Activated CD4-positive, alpha-beta memory T cell treated with anti-CD3 and anti-CD28 coated beads, Interleukin-2, amount 10 ng/mL, durations not matched to agents 7 days and 5 days (primary cell): ENCODE measurements around the gene ARHGAP26. TPM values are rescaled to one million over a fixed set of nuclear protein-coding genes. Genes with fewer than 3 reads are reported as not detected.

ENCODE experiments used
- CTCF ChIA-PET: fragments of 350-600 bp; sonication (Branson Sonifier 250); formaldehyde crosslinking; loops from one replicate; lab custom pipeline; 2021; ENCODE audit warnings: antibody characterized with exemption, inconsistent platforms; lab: Charles Lee
- POLR2A ChIA-PET: fragments of 350-600 bp; sonication (Branson Sonifier 250); formaldehyde crosslinking; loops from one replicate; lab custom pipeline; 2021; ENCODE audit warnings: antibody characterized with exemption; lab: Charles Lee
- DNase-seq: peaks from one replicate; pipeline ENCODE4 v3.0.0-alpha.2; 2020
- H3K27ac Mint-ChIP-seq: one replicate; pipeline ENCODE4 v1.8.0; 2021; ENCODE audit warnings: mild to moderate bottlenecking, mixed read lengths
- H3K27me3 Mint-ChIP-seq: one replicate; pipeline ENCODE4 v1.8.0; 2021; ENCODE audit warnings: mixed read lengths
- H3K36me3 Mint-ChIP-seq: one replicate; pipeline ENCODE4 v1.8.0; 2021; ENCODE audit warnings: low read depth, mixed read lengths
- H3K4me1 Mint-ChIP-seq: one replicate; pipeline ENCODE4 v1.8.0; 2021; ENCODE audit warnings: mixed read lengths
- H3K4me3 Mint-ChIP-seq: one replicate; pipeline ENCODE4 v1.8.0; 2021; ENCODE audit warnings: mild to moderate bottlenecking, mixed read lengths
- H3K9me3 Mint-ChIP-seq: one replicate; pipeline ENCODE4 v1.8.0; 2021; ENCODE audit warnings: mixed read lengths
- total RNA-seq, 2 experiments: library from RNA; stranded (reverse); gene quantifications; one replicate each; pipeline ENCODE4 v1.2.3, GENCODE V29; 2021

ARHGAP26 gene
- total RNA-seq, 2 experiments from 2014 or later: 14.8 to 17.1 TPM

DNA sequence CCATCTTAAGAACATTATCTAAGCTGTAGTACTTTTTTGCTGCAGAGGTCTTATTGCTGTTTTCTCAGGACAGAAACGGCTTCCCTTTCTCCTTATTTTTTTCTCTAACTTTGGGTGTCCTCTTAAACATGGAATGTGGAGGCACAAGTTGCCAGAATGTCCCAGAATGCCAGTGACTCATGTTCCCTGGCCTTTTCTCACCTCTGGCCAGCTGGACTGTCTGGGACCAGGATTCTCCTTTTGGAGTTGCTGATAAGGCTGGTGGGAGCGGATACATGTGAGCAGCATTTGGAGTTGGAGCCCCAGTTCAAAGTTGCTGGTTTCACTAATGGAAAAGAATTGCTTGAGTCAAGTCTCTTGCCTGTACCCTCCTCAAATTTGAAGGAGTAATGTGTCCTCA lies 112.8 kb downstream of the ARHGAP26 start:
- CTCF ChIA-PET: interaction anchor here (1.2 to 6.3 kb wide), 9 partner anchors 9 to 228 kb away, joined by 3 to 96 read pairs (median 7); partner anchors contain the start of gene ARHGAP26
- DNase-seq: no peak
- Mint-ChIP-seq H3K27me3 (no peaks in the 10 kb centered on the region), H3K4me1 (peaks cover 23% of the 10 kb centered on the region), H3K9me3 (no peaks in the 10 kb centered on the region), H3K27ac (no peak overlapping the region), H3K36me3 (no peaks in the 10 kb centered on the region), H3K4me3 (no peak overlapping the region)
- POLR2A ChIA-PET: no interaction called here

DNA sequence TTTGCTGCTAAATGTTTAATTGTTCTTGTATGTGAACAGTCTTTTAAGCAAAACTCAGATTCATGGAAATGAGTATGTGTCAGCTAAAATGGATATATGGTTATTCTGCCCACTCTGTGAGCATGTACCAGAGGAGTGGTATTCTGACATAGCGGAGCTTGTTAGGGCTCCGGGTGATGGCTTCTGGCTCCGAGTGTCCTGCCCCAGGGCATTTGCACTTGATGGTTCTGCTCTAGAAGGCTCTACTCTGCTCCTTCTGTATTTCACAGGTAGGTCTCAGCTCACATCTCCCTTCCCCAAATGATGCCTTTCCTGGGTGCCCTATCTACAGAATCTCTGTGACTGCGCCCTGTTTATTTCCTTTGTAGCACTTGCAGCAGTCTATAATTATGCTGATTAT lies 113.3 kb downstream of the ARHGAP26 start:
- POLR2A ChIA-PET: interaction anchor here (0.6 kb wide), 1 partner anchor 9 kb away, joined by 3 read pairs; no protein-coding TSS in a partner anchor

GRCh38 chr5:142884029-142884428 lies 113.9 kb downstream of the ARHGAP26 start:
- POLR2A ChIA-PET: interaction anchor here (0.6 kb wide), 1 partner anchor 9 kb away, joined by 3 read pairs; no protein-coding TSS in a partner anchor
- no peaks in the 10 kb centered on the region for H3K27me3 Mint-ChIP-seq

More for the DNA sequence above, 113.3 kb downstream of the ARHGAP26 start:
- DNase-seq: no peak
- H3K36me3 Mint-ChIP-seq: no peaks in the 10 kb centered on the region
- H3K27ac Mint-ChIP-seq: no peak overlapping the region
- H3K4me1 Mint-ChIP-seq: peaks cover 23% of the 10 kb centered on the region
- CTCF ChIA-PET: interaction anchor here (1.3 to 6.3 kb wide), 8 partner anchors 8 to 184 kb away, joined by 3 to 96 read pairs (median 8); partner anchors contain the start of gene ARHGAP26
- H3K4me3 Mint-ChIP-seq: no peak overlapping the region
- no peaks in the 10 kb centered on the region for H3K27me3 Mint-ChIP-seq
- no peaks in the 10 kb centered on the region for H3K9me3 Mint-ChIP-seq

GRCh38 chr5:142886211-142886610 lies 116.0 kb downstream of the ARHGAP26 start:
- H3K4me1 Mint-ChIP-seq: peaks cover 19% of the 10 kb centered on the region
- no peak overlapping the region for H3K4me3 Mint-ChIP-seq
- no peak for DNase-seq
- ChIA-PET CTCF (interaction anchor here (1.0 to 7.2 kb wide), 6 partner anchors 11 to 230 kb away, joined by 3 to 60 read pairs (median 16); no protein-coding TSS in a partner anchor), POLR2A (no interaction called here)
- H3K9me3 Mint-ChIP-seq: no peaks in the 10 kb centered on the region
- H3K36me3 Mint-ChIP-seq: no peaks in the 10 kb centered on the region
- no peak overlapping the region for H3K27ac Mint-ChIP-seq
- no peaks in the 10 kb centered on the region for H3K27me3 Mint-ChIP-seq

More at GRCh38 chr5:142884029-142884428, 113.9 kb downstream of the ARHGAP26 start:
- H3K4me1 Mint-ChIP-seq: peaks cover 23% of the 10 kb centered on the region
- no peak overlapping the region for H3K27ac Mint-ChIP-seq
- no peaks in the 10 kb centered on the region for H3K9me3 Mint-ChIP-seq
- H3K36me3 Mint-ChIP-seq: no peaks in the 10 kb centered on the region
- no peak for DNase-seq
- CTCF ChIA-PET: interaction anchor here (1.3 to 6.3 kb wide), 7 partner anchors 17 to 185 kb away, joined by 3 to 96 read pairs (median 7); partner anchors contain the start of gene ARHGAP26
- no peak overlapping the region for H3K4me3 Mint-ChIP-seq

DNA sequence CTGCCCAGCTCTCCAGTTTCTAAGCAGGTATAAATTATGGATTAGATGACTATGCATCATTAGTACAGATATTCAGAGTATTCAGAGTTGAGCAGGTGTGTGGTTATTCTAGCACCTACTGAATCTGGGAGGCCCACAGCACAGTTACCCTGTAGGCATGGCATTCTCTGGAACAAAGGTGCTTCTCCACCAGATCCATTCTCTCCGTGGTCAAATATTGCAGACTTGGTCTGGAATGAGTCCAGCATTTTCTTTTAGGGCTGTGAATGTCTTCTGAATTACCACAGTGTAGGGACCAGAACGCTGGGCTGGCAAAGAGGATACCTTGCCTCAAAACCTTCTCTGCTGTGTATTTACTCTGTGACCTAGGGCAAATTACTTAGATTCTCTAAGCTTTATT lies 116.8 kb downstream of the ARHGAP26 start:
- POLR2A ChIA-PET: no interaction called here
- Mint-ChIP-seq H3K27me3 (no peaks in the 10 kb centered on the region), H3K9me3 (no peaks in the 10 kb centered on the region), H3K27ac (no peak overlapping the region), H3K36me3 (no peaks in the 10 kb centered on the region), H3K4me1 (peaks cover 19% of the 10 kb centered on the region), H3K4me3 (no peak overlapping the region)
- no peak for DNase-seq
- CTCF ChIA-PET: interaction anchor here (0.7 to 7.2 kb wide), 9 partner anchors 11 to 231 kb away, joined by 3 to 69 read pairs (median 29); no protein-coding TSS in a partner anchor

GRCh38 chr5:142888469-142889085 lies 118.4 kb downstream of the ARHGAP26 start:
- peaks cover 12% of the 10 kb centered on the region for H3K4me1 Mint-ChIP-seq
- POLR2A ChIA-PET: interaction anchor here (1.1 to 1.2 kb wide), 2 partner anchors 18 to 118 kb away, joined by 3 to 4 read pairs; no protein-coding TSS in a partner anchor
- no peak overlapping the region for H3K27ac Mint-ChIP-seq
- no peak for DNase-seq
- CTCF ChIA-PET: interaction anchor here (0.6 to 7.2 kb wide), 45 partner anchors 9 to 1081 kb away, joined by 3 to 69 read pairs (median 5); partner anchors contain the start of gene ARHGAP26
- H3K27me3 Mint-ChIP-seq: no peaks in the 10 kb centered on the region
- no peak overlapping the region for H3K4me3 Mint-ChIP-seq
- no peaks in the 10 kb centered on the region for H3K9me3 Mint-ChIP-seq
- H3K36me3 Mint-ChIP-seq: no peaks in the 10 kb centered on the region

DNA sequence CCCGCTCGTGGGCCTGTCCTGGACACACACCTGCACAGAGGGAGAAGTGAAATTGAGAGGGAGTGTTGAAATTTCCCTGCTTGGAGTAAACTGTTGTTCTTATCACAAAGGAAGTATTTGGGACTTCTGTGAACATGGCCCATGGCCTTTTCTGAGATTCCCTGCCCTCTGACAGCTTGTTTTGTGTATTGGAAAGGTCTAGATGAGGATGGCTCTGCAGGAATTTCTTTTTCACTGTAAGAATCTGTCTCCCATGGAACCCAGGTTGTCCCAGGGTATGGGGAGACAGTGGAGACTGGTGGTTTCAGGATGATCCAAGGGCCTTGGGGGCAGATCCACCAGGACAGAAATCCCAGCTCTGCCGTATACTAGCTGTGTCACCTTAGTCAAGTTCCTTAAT lies 121.8 kb downstream of the ARHGAP26 start:
- ChIA-PET CTCF (interaction anchor here (1.8 to 7.2 kb wide), 3 partner anchors 10 to 179 kb away, joined by 15 to 69 read pairs (median 60); no protein-coding TSS in a partner anchor), POLR2A (interaction anchor here (0.9 kb wide), 1 partner anchor 111 kb away, joined by 3 read pairs; no protein-coding TSS in a partner anchor)
- no peaks in the 10 kb centered on the region for H3K9me3 Mint-ChIP-seq
- DNase-seq: no peak
- no peaks in the 10 kb centered on the region for H3K27me3 Mint-ChIP-seq
- H3K36me3 Mint-ChIP-seq: no peaks in the 10 kb centered on the region
- no peak overlapping the region for H3K27ac Mint-ChIP-seq
- no peak overlapping the region for H3K4me3 Mint-ChIP-seq
- peaks cover 7% of the 10 kb centered on the region for H3K4me1 Mint-ChIP-seq

GRCh38 chr5:142894315-142894714 lies 124.1 kb downstream of the ARHGAP26 start:
- Mint-ChIP-seq H3K27me3 (no peaks in the 10 kb centered on the region), H3K36me3 (no peaks in the 10 kb centered on the region), H3K4me1 (peaks cover 7% of the 10 kb centered on the region), H3K9me3 (no peaks in the 10 kb centered on the region), H3K4me3 (no peak overlapping the region), H3K27ac (no peak overlapping the region)
- ChIA-PET CTCF (interaction anchor here (1.4 kb wide), 1 partner anchor 181 kb away, joined by 5 read pairs; no protein-coding TSS in a partner anchor), POLR2A (no interaction called here)
- DNase-seq: no peak

DNA sequence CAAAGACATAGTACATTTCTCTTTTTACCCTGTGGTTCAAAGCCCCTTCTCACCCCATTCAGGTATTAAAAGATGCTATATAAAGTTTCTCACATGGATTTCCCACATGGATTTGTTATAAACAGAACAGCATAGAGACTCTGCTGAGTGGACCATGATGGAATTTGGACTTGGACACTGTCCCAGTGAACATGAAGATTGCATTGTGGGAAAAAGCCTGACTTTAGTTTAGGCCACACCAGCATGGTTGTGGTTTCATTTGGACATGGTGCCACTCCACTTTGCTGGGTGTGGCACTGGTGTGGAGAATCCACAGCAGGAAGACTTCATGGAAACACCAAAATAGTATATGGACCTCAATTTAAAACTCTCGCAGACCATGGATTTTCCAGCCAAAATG lies 124.6 kb downstream of the ARHGAP26 start:
- Mint-ChIP-seq H3K27me3 (no peaks in the 10 kb centered on the region), H3K27ac (no peak overlapping the region), H3K4me3 (no peak overlapping the region), H3K36me3 (no peaks in the 10 kb centered on the region), H3K9me3 (no peaks in the 10 kb centered on the region), H3K4me1 (peaks cover 7% of the 10 kb centered on the region)
- POLR2A ChIA-PET: no interaction called here
- no peak for DNase-seq
- CTCF ChIA-PET: interaction anchor here (2.6 kb wide), 1 partner anchor 14 kb away, joined by 13 read pairs; no protein-coding TSS in a partner anchor

- CTCF ChIA-PET: interaction anchor here (0.8 to 4.5 kb wide), 4 partner anchors 8 to 241 kb away, joined by 3 to 30 read pairs (median 8); no protein-coding TSS in a partner anchor
- no peaks in the 10 kb centered on the region for H3K27me3 Mint-ChIP-seq
- peaks cover 6% of the 10 kb centered on the region for H3K4me1 Mint-ChIP-seq
- H3K27ac Mint-ChIP-seq: no peak overlapping the region
- POLR2A ChIA-PET: no interaction called here
- no peak overlapping the region for H3K4me3 Mint-ChIP-seq
- DNase-seq: no peak
- H3K9me3 Mint-ChIP-seq: no peaks in the 10 kb centered on the region
- no peaks in the 10 kb centered on the region for H3K36me3 Mint-ChIP-seq
Observed at GRCh38 chr5:142896325-142897007, 126.3 kb downstream of the ARHGAP26 start.

DNA sequence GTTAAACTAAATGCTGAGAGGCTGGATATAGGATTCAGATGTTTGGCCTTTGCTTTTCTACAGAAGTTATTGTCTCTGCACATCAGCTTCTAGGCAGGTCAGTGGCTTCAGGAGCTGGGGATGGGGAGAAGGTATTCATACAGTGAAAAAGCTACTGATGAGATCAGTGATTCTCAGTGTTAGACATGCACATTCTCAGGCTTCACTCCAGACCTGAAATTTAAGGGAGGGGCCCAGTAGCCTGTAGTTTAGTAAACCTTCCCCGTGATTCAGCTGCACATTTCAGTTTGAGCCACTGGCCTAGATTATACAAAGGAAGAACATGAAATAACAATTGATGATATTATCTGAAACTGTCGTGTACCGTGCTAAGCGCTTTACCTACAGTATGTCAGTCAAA lies 127.2 kb downstream of the ARHGAP26 start:
- peaks cover 6% of the 10 kb centered on the region for H3K4me1 Mint-ChIP-seq
- no peaks in the 10 kb centered on the region for H3K27me3 Mint-ChIP-seq
- no peaks in the 10 kb centered on the region for H3K9me3 Mint-ChIP-seq
- no peak overlapping the region for H3K4me3 Mint-ChIP-seq
- ChIA-PET CTCF (interaction anchor here (0.8 to 4.5 kb wide), 4 partner anchors 9 to 242 kb away, joined by 3 to 30 read pairs (median 8); no protein-coding TSS in a partner anchor), POLR2A (no interaction called here)
- peaks cover 2% of the 10 kb centered on the region for H3K36me3 Mint-ChIP-seq
- H3K27ac Mint-ChIP-seq: no peak overlapping the region
- no peak for DNase-seq

DNA sequence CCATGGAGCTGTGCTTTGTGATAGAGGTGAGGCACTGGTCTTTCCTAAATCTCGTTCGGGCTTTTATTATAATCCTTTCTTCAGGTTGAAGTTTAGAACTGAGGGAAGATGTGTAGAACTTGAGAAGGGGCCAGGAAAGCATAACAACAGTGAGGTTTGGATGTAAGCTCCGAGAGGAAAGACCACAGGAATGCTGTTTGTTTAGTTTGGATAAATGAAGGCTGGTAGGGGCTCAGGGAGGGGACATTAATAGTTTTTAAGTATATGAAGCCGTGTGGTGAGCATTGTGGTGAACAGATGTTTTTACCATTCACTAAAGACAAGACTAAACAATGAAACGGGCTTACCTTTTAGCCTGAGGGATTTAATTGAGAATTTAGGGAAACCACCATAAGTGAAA lies 130.8 kb downstream of the ARHGAP26 start:
- Mint-ChIP-seq H3K27me3 (no peaks in the 10 kb centered on the region), H3K27ac (no peak overlapping the region), H3K4me1 (peaks cover 6% of the 10 kb centered on the region), H3K9me3 (no peaks in the 10 kb centered on the region), H3K36me3 (peaks cover 6% of the 10 kb centered on the region), H3K4me3 (no peak overlapping the region)
- DNase-seq: no peak
- ChIA-PET POLR2A (no interaction called here), CTCF (interaction anchor here (1.4 kb wide), 1 partner anchor 12 kb away, joined by 3 read pairs; no protein-coding TSS in a partner anchor)
